B cell (primary cell): ENCODE results near the gene SLC35A3. TPM values are rescaled to one million over a fixed set of nuclear protein-coding genes. Genes with fewer than 3 reads are reported as not detected.

Source experiments
- ATAC-seq: fragments of 200-7000 bp; cut with Tn5 transposase; one replicate; pipeline ENCODE4 v1.10.0; 2021; ENCODE audit warnings: low read depth, mild to moderate bottlenecking, moderate number of reproducible peaks, moderate library complexity
- CTCF ChIA-PET: fragments of 350-600 bp; sonication (Branson Sonifier 250); formaldehyde crosslinking; loops from one replicate; lab custom pipeline; 2021; ENCODE audit warnings: antibody characterized with exemption, inconsistent platforms; lab: Charles Lee
- POLR2A ChIA-PET: fragments of 350-600 bp; sonication (Branson Sonifier 250); formaldehyde crosslinking; loops from one replicate; lab custom pipeline; 2021; ENCODE audit warnings: antibody characterized with exemption; lab: Charles Lee
- DNase-seq: peaks from one replicate; pipeline ENCODE4 v3.0.0; 2013
- H2AFZ ChIP-seq: 2 replicates; pipeline ENCODE4 v1.6.1; 2012; ENCODE audit warnings: mild to moderate bottlenecking, low read depth, low read length; ENCODE audit not compliant: insufficient read depth, poor library complexity, severe bottlenecking
- H3K27ac ChIP-seq, 2 donors: 1 replicate in 1 of 2; 2 replicates in 1 of 2; pipeline ENCODE4 v1.5.1; 2012 to 2013; ENCODE audit warnings: low read length in 2 of 2, mild to moderate bottlenecking in 2 of 2, moderate library complexity in 1 of 2
- H3K27me3 ChIP-seq, 4 experiments: fragments of 200-600 bp in 1 of 4; sonication (generic) in 1 of 4; replicated peaks in 1 of 4; 1 replicate in 2 of 4; 2 replicates in 2 of 4; pipeline versions ENCODE4 v1.6.1 to v1.7.0; 2013 to 2016; ENCODE audit warnings: low read length in 3 of 4, mild to moderate bottlenecking in 2 of 4, mixed read lengths in 1 of 4, moderate library complexity in 1 of 4; ENCODE audit not compliant: insufficient read depth in 4 of 4, control insufficient read depth in 3 of 4; ENCODE audit errors: control extremely low read depth in 1 of 4
- H3K36me3 ChIP-seq, 2 experiments: replicated peaks in 1 of 2; 1 replicate in 1 of 2; 2 replicates in 1 of 2; pipeline versions ENCODE4 v1.6.1 to v1.7.1; 2013; ENCODE audit warnings: low read length in 1 of 2; ENCODE audit not compliant: insufficient read depth in 2 of 2, control insufficient read depth in 1 of 2; ENCODE audit errors: control extremely low read depth in 1 of 2, extremely low read depth in 1 of 2
- H3K4me1 ChIP-seq, 2 donors: fragments of 200-600 bp in 1 of 2; sonication (generic) in 1 of 2; 1 replicate in 1 of 2; 2 replicates in 1 of 2; pipeline versions ENCODE4 v1.5.1 to v1.6.1; 2013 to 2017; ENCODE audit warnings: low read length in 2 of 2; ENCODE audit not compliant: control insufficient read depth in 2 of 2, insufficient read depth in 2 of 2
- H3K4me2 ChIP-seq: replicated peaks from 2 replicates; pipeline ENCODE3; 2012; ENCODE audit warnings: mild to moderate bottlenecking, low read depth, low read length; ENCODE audit not compliant: poor library complexity, severe bottlenecking
- H3K4me3 ChIP-seq, 5 experiments: fragments of 200-600 bp in 1 of 5; sonication (generic) in 1 of 5; 1 replicate in 3 of 5; 2 replicates in 2 of 5; pipeline versions ENCODE4 v1.5.1 to v1.7.0; 2011 to 2016; ENCODE audit warnings: low read length in 4 of 5, mild to moderate bottlenecking in 4 of 5, low read depth in 2 of 5, control low read depth in 1 of 5, moderate library complexity in 1 of 5; ENCODE audit not compliant: insufficient read depth in 1 of 5; ENCODE audit errors: control extremely low read depth in 1 of 5, extremely low read depth in 1 of 5
- H3K79me2 ChIP-seq: fragments of 200-600 bp; sonication (generic); one replicate; pipeline ENCODE4 v1.6.0; 2016; ENCODE audit warnings: low read length; ENCODE audit not compliant: control insufficient read depth, insufficient read depth
- H3K9ac ChIP-seq: fragments of 200-600 bp; sonication (generic); 2 replicates; pipeline ENCODE4 v1.6.1; 2017; ENCODE audit warnings: mild to moderate bottlenecking, low read length, moderate library complexity
- H3K9me3 ChIP-seq, 3 donors: one replicate each; pipeline versions ENCODE4 v1.6.1 to v1.7.1; 2013; ENCODE audit warnings: low read length in 2 of 3; ENCODE audit not compliant: control insufficient read depth in 2 of 3, insufficient read depth in 1 of 3; ENCODE audit errors: control extremely low read depth in 1 of 3
- H4K20me1 ChIP-seq: 2 replicates; pipeline ENCODE4 v1.6.0; 2012; ENCODE audit warnings: mild to moderate bottlenecking, low read length; ENCODE audit not compliant: insufficient read depth, control insufficient read depth, poor library complexity, severe bottlenecking
- H3K27ac Mint-ChIP-seq: one replicate; pipeline ENCODE4 v1.8.0; 2021; ENCODE audit warnings: mixed read lengths
- H3K27me3 Mint-ChIP-seq: one replicate; pipeline ENCODE4 v1.8.0; 2021; ENCODE audit warnings: mixed read lengths
- H3K4me1 Mint-ChIP-seq: one replicate; pipeline ENCODE4 v1.8.0; 2021; ENCODE audit warnings: mixed read lengths
- H3K4me3 Mint-ChIP-seq: one replicate; pipeline ENCODE4 v1.8.0; 2021; ENCODE audit warnings: mixed read lengths
- H3K9me3 Mint-ChIP-seq: one replicate; pipeline ENCODE4 v1.8.0; 2022; ENCODE audit warnings: mixed read lengths; ENCODE audit not compliant: insufficient read depth
- EZH2 ChIP-seq: IDR thresholded peaks from 2 replicates; pipeline ENCODE4 v1.6.1; 2012; ENCODE audit warnings: borderline replicate concordance, low read depth, mild to moderate bottlenecking, moderate library complexity, low read length; ENCODE audit not compliant: insufficient read depth, poor library complexity, severe bottlenecking
- WGBS: methylation state at CpG from one replicate; pipeline ENCODE4 v1.1.5; 2013; ENCODE audit warnings: missing lambda C conversion rate; ENCODE audit not compliant: insufficient coverage; 5-methylcytosine and 5-hydroxymethylcytosine counted together
- intact Hi-C: fragments of 100-400 bp; cut with micrococcal nuclease; formaldehyde crosslinking; loops from one replicate; pipeline ENCODE4 v1.10.0; 2022
- polyA plus RNA-seq: library from polyadenylated mRNA; depleted of rRNA; stranded (reverse); fragments of >200 nt; gene quantifications from 2 replicates; pipeline ENCODE4 v1.2.3, GENCODE V29; 2012
- total RNA-seq, 2 donors: library from RNA; stranded (reverse); fragments of 120-200 nt in 1 of 2; gene quantifications; 1 replicate in 1 of 2; 2 replicates in 1 of 2; pipeline versions ENCODE4 v1.2.3 to v1.2.4, GENCODE V29; 2013 to 2022
- TF ChIP-seq, protein P1 (sequence below): fragments of 200-600 bp; IDR thresholded peaks from one replicate; pipeline ENCODE4 v1.8.0; 2022; ENCODE audit warnings: antibody characterized with exemption, mild to moderate bottlenecking

Gene SLC35A3
- total and polyA plus RNA-seq, 2 donors (not counting 1 experiment from before 2014, with no cell fraction given), result 10.7 to 30.2 TPM

GRCh38 chr1:100001462-100001861 is 31.7 kb downstream of the SLC35A3 start:
- Histone ChIP-seq H3K27ac (no peak overlapping the region), H3K36me3 (peaks cover 2 to 7% of the 10 kb centered on the region in 2 experiments), H3K27me3 (no peaks in the 10 kb centered on the region), H3K9ac (no peak overlapping the region), H3K9me3 (peaks cover 2 to 16% (median 5%) of the 10 kb centered on the region in 3 donors), H3K4me3 (no peak overlapping the region), H4K20me1 (no peaks in the 10 kb centered on the region), H3K4me1 (no peaks in the 10 kb centered on the region), H3K79me2 (peaks cover 19% of the 10 kb centered on the region), H3K4me2 (no peak overlapping the region), H2AFZ (no peak overlapping the region)
- H3K9me3 Mint-ChIP-seq, result peaks cover 10% of the 10 kb centered on the region
- intact Hi-C loops, result no loop called here
- no peak overlapping the region for H3K4me3 Mint-ChIP-seq
- TF ChIP-seq, protein P1, sequence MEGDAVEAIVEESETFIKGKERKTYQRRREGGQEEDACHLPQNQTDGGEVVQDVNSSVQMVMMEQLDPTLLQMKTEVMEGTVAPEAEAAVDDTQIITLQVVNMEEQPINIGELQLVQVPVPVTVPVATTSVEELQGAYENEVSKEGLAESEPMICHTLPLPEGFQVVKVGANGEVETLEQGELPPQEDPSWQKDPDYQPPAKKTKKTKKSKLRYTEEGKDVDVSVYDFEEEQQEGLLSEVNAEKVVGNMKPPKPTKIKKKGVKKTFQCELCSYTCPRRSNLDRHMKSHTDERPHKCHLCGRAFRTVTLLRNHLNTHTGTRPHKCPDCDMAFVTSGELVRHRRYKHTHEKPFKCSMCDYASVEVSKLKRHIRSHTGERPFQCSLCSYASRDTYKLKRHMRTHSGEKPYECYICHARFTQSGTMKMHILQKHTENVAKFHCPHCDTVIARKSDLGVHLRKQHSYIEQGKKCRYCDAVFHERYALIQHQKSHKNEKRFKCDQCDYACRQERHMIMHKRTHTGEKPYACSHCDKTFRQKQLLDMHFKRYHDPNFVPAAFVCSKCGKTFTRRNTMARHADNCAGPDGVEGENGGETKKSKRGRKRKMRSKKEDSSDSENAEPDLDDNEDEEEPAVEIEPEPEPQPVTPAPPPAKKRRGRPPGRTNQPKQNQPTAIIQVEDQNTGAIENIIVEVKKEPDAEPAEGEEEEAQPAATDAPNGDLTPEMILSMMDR, result no peak
- TF ChIP-seq EZH2, result no peak
- no peaks in the 10 kb centered on the region for H3K4me1 Mint-ChIP-seq
- CTCF ChIA-PET, result no interaction called here
- no peak overlapping the region for H3K27ac Mint-ChIP-seq
- POLR2A ChIA-PET, result no interaction called here
- DNase-seq, result no peak
- WGBS, result no CpG with 5 or more reads among the region's 2 CpGs
- no peak for ATAC-seq
- no peaks in the 10 kb centered on the region for H3K27me3 Mint-ChIP-seq

DNA sequence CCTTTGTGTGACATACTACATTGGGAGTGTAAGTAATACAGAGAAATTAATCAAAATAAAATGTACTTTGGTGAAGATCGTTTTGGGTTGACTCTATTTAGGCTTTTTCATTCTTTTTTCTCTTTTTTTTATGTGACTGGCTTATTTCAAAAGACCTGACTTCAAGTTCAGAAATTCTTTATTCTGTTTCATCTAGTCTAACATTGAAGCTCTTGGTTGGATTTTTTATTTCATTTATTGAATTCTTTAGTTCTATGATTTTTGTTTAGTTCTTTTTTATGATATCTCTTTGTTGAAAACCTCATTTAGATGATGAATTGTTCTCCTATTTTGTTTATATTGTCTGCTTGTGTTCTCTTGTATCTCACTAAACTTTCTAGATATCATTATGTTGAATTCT is 35.6 kb downstream of the SLC35A3 start:
- peaks cover 11 to 12% of the 10 kb centered on the region in 2 experiments for H3K36me3 ChIP-seq
- ATAC-seq (no peak), DNase-seq (no peak)
- TF ChIP-seq, protein P1, result no peak
- no peak for TF ChIP-seq EZH2
- peaks cover 10% of the 10 kb centered on the region for H3K9me3 Mint-ChIP-seq
- no peak overlapping the region for H3K27ac Mint-ChIP-seq
- H3K27me3 Mint-ChIP-seq, result no peaks in the 10 kb centered on the region
- intact Hi-C loops, result no loop called here
- ChIA-PET POLR2A (no interaction called here), CTCF (no interaction called here)
- H3K27ac ChIP-seq, result no peak overlapping the region
- H3K4me1 ChIP-seq, result no peaks in the 10 kb centered on the region
- no peaks in the 10 kb centered on the region for H4K20me1 ChIP-seq
- peaks cover 19% of the 10 kb centered on the region for H3K79me2 ChIP-seq
- H3K4me1 Mint-ChIP-seq, result no peaks in the 10 kb centered on the region
- H3K4me2 ChIP-seq, result no peak overlapping the region
- no peak overlapping the region for H3K4me3 ChIP-seq
- H3K9ac ChIP-seq, result no peak overlapping the region
- no peaks in the 10 kb centered on the region for H3K27me3 ChIP-seq
- H2AFZ ChIP-seq, result no peak overlapping the region
- H3K4me3 Mint-ChIP-seq, result no peak overlapping the region
- WGBS, result no CpG with 5 or more reads among the region's 1 CpG
- peaks cover 2 to 18% (median 5%) of the 10 kb centered on the region in 3 donors for H3K9me3 ChIP-seq
